ENCODE data around the gene TNFRSF21.
"Not testable (repeated sequence)": the region's sequence is repeated elsewhere in the genome, so short reads cannot be mapped to it uniquely, and the experiment has no call there.

Gene TNFRSF21

DNA sequence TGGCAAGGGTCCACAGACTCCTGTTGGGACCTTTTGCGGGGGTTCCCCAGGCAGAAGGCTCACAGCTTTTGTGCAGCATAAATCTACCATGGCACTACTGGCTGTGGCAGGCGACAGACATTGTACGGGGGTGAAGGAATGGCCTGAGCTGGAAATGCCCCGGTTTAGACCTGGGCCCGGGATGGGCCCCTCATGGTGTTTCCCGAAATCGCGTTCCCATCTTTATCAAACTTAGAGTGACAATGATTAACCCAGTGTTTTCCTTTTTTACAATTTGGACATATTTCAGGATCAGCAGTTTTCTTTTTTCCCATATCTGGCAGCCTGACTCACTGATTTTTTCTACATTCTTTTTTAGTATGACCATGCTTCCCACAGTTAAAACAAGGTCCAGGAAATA is 5.5 kb upstream of the TNFRSF21 start:
- H2AFZ ChIP-seq (ENCODE audit: low read depth, low read length); H3K4me3 ChIP-seq (ENCODE audit: low read length); H3K4me1 ChIP-seq (ENCODE audit: insufficient read depth, low read length); H3K36me3 ChIP-seq (ENCODE audit: insufficient read depth, low read length); H3K9me3 ChIP-seq (ENCODE audit: low read length); H3K27me3 ChIP-seq (ENCODE audit: insufficient read depth, low read length): not testable (repeated sequence)

DNA sequence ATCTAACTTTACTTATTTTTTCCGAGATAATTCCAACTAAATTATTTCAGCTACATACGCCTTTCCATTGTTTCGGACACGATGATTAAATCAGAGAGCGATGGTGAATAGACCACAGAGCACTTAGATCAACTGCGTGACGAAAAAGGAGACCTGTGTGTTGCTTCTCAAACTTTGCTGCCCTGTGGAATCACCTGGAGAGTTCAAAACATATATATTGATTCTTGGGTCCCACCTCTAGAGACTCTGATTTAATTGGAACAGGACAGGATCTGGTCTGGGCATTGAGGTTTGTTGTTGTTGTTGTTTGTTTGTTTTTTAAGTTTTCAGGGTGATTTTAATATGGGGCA is 401 bp upstream of the TNFRSF21 start:
- Histone ChIP-seq H3K9me3 (ENCODE audit: low read length) (no peaks in the 10 kb centered on the region), H3K27me3 (ENCODE audit: insufficient read depth, low read length) (peaks cover 8% of the 10 kb centered on the region), H3K4me3 (ENCODE audit: low read length) (no peak overlapping the region)

DNA sequence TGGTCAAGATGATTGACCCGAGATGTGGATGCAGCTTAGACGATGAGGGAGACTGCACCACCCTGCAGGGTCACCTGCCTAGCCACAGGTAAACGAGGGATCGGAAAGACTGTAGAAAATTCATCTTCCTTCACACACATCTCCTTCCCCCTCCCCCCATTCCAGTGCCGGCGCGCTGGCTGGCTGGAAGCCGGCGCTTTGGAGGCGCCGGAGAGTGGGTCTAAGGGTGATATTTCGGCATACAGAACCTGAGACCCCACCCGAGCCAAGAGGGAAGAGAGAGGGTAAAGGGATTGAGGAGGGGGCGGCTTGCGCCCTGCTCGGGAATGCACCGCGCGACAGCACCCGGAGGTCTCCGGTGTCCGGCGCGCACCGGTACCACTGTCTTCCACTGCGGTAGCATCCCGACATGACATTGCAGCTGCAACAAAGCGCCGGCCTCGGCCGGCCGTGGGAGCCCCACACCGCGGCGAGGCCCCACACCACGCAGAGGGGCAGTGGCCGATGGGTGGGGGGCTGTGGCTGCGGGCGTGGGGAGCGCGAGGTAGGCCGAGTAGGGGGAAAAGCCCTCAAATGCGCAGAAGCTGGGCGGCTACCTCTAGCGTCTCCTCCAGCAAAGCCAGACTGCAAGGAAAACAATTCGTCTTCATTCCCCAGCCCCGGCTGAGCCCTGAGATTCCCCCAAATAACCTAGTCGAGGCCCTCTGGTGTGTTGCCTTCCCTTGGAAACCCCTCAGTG is 984 bp downstream of the TNFRSF21 start:
- Histone ChIP-seq H3K9me3 (ENCODE audit: low read length) (no peaks in the 10 kb centered on the region), H3K27me3 (ENCODE audit: insufficient read depth, low read length) (peaks cover 8% of the 10 kb centered on the region), H3K4me1 (ENCODE audit: insufficient read depth, low read length) (peaks cover 7% of the 10 kb centered on the region), H2AFZ (ENCODE audit: low read depth, low read length) (peak overlapping the region; percentile 95), H3K36me3 (ENCODE audit: insufficient read depth, low read length) (no peaks in the 10 kb centered on the region), H3K4me3 (ENCODE audit: low read length) (peak overlapping the region; percentile 73)

More for the DNA sequence above, 401 bp upstream of the TNFRSF21 start:
- Histone ChIP-seq H3K36me3 (ENCODE audit: insufficient read depth, low read length) (no peaks in the 10 kb centered on the region), H3K4me1 (ENCODE audit: insufficient read depth, low read length) (peaks cover 7% of the 10 kb centered on the region), H2AFZ (ENCODE audit: low read depth, low read length) (peak overlapping the region; percentile 95)

DNA sequence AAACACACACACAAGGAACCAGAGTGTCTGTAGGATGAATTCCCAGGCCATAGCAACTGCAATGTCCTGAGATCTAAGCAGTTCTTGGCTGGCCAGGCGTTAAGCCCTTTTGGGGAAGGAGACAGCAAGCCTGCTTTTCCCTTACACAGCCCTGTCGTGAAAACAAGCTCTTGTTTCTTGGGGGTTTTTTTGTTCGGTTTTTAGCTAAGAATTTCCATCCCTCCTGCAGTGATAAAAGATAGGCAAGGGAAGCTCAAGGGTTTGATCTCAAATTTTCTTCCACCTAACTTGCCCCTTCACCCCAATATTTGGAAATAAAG is 1.5 kb downstream of the TNFRSF21 start:
- Histone ChIP-seq H3K9me3 (ENCODE audit: low read length) (no peaks in the 10 kb centered on the region), H3K4me1 (ENCODE audit: insufficient read depth, low read length) (peaks cover 7% of the 10 kb centered on the region), H3K36me3 (ENCODE audit: insufficient read depth, low read length) (no peaks in the 10 kb centered on the region), H3K4me3 (ENCODE audit: low read length) (peak overlapping the region; percentile 73), H2AFZ (ENCODE audit: low read depth, low read length) (peak overlapping the region; percentile 95), H3K27me3 (ENCODE audit: insufficient read depth, low read length) (peaks cover 8% of the 10 kb centered on the region)

DNA sequence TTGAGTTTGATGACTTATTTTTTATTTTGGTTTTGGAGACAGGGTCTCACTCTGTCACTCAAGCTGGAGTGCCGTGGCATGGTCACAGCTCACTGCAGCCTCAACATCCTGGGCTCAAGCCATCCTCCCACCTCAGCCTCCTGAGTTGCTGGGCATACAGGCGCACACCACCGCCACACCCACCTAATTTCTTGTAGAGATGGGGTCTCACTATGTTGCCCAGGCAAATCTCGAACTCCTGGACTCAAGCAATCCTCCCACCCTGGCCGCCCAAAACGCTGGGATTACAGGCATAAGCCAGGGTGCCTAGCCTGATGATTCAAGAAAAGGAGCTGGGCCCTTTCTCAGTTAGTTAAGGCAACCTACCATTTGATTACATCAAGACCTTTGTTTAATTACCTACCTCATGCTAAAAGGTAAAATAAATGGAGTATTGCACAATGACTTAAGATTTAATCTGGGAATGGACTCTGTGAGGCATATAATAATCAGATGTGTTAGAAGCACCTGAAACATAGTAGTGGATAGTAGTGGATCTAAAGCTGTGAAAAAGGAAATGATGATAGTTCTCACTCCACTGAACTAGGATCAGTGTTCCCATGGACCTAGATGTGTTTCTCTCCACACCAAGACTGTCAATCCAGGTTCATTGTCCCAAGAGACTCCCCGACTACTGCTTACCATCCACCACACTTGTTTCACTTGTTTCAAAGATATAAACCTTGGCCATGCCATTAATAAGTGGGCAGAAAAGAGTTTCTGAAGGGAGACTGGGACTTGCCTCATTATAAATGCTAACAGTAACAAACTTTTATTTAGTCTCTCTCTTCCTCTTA is 2.1 kb downstream of the TNFRSF21 start:
- no peaks in the 10 kb centered on the region for H3K36me3 ChIP-seq (ENCODE audit: insufficient read depth, low read length)
- H2AFZ ChIP-seq (ENCODE audit: low read depth, low read length) = no peak overlapping the region
- H3K4me1 ChIP-seq (ENCODE audit: insufficient read depth, low read length) = peaks cover 7% of the 10 kb centered on the region
- peak overlapping the region; percentile 73 for H3K4me3 ChIP-seq (ENCODE audit: low read length)
- no peaks in the 10 kb centered on the region for H3K9me3 ChIP-seq (ENCODE audit: low read length)
- peaks cover 8% of the 10 kb centered on the region for H3K27me3 ChIP-seq (ENCODE audit: insufficient read depth, low read length)

DNA sequence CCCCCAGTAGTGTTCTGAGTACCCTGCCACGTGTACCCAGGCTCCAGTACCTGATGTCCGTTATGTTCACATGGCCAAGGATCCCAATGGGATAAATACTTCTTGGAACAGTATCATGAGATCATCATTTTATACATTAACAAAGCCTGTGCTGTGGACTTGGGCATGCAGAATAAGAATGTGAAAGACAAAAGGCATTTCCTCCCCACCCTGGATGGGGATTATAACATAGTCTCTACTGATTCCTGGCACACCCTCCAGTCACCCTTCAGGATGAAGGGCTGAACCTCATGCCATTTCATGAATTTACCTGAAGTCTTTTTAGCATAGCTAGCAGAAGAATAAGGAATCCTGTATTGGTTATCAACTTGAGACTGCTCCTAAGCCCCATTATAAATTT is 2.8 kb downstream of the TNFRSF21 start:
- Histone ChIP-seq H3K36me3 (ENCODE audit: insufficient read depth, low read length) (no peaks in the 10 kb centered on the region), H3K27me3 (ENCODE audit: insufficient read depth, low read length) (peaks cover 8% of the 10 kb centered on the region), H3K4me3 (ENCODE audit: low read length) (no peak overlapping the region), H3K4me1 (ENCODE audit: insufficient read depth, low read length) (peaks cover 7% of the 10 kb centered on the region), H2AFZ (ENCODE audit: low read depth, low read length) (no peak overlapping the region), H3K9me3 (ENCODE audit: low read length) (no peaks in the 10 kb centered on the region)

DNA sequence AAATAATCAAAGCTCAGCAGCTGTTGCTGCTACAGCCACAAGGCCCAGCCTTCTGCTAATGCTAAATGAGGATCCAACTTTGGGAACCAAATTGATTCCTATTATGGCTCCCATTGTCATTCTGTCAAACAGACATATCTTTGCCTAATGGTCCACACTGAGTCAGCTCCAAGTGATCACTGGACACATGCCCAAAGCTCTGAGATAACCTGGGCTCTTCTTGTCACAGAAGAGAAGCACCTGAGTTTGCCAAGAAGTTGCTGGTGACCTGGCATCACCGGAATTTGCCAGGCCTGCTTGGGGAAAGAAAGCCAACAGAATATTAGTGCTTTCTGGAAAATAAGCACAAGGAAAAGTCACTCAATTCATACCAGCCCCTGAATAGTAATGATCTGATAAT is 5.8 kb downstream of the TNFRSF21 start:
- Histone ChIP-seq H3K9me3 (ENCODE audit: low read length) (no peaks in the 10 kb centered on the region), H2AFZ (ENCODE audit: low read depth, low read length) (no peak overlapping the region), H3K27me3 (ENCODE audit: insufficient read depth, low read length) (no peaks in the 10 kb centered on the region), H3K36me3 (ENCODE audit: insufficient read depth, low read length) (no peaks in the 10 kb centered on the region), H3K4me1 (ENCODE audit: insufficient read depth, low read length) (peaks cover 7% of the 10 kb centered on the region), H3K4me3 (ENCODE audit: low read length) (no peak overlapping the region)

DNA sequence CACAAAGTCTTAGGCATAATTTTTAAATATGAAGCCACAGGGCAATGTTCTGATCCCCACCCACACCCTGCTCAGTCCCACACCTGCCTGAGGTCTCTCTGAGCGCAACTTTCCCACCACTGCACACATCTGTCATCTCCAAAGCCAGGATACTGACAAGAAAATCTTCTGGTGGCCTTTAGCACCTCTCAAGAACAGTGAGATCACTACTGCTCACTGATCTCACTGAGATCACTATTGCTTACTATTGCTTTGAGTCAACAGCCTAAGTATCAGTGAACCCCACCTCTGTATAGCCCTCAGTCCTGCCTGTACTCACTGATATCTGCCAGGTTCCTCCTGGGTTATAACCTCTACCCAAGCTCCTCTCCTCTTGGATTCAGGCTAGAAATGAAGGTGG is 6.4 kb downstream of the TNFRSF21 start:
- no peaks in the 10 kb centered on the region for H3K27me3 ChIP-seq (ENCODE audit: insufficient read depth, low read length)
- no peak overlapping the region for H2AFZ ChIP-seq (ENCODE audit: low read depth, low read length)
- no peak overlapping the region for H3K4me3 ChIP-seq (ENCODE audit: low read length)
- no peaks in the 10 kb centered on the region for H3K9me3 ChIP-seq (ENCODE audit: low read length)
- no peaks in the 10 kb centered on the region for H3K36me3 ChIP-seq (ENCODE audit: insufficient read depth, low read length)
- peaks cover 6% of the 10 kb centered on the region for H3K4me1 ChIP-seq (ENCODE audit: insufficient read depth, low read length)

DNA sequence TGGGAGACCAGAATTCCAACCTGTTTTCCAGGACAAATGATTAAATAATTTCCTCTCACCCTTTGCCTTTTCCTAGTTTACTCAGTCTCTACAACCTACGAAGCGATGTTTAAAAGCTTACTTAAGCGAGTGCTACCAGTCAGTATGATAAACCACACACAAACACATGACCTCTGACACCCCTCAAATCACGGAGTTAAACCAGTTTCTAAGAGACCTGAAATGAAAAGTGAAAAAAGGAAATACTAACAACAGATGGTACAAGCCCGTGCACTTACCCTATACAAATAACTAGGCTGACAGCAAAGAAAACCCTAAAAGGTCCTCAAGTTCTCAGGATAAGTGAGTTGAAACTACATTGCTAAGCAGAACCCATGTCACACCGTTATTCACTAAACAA is 7.7 kb downstream of the TNFRSF21 start:
- Histone ChIP-seq H3K4me1 (ENCODE audit: insufficient read depth, low read length) (no peaks in the 10 kb centered on the region), H3K9me3 (ENCODE audit: low read length) (no peaks in the 10 kb centered on the region), H3K4me3 (ENCODE audit: low read length) (no peak overlapping the region), H2AFZ (ENCODE audit: low read depth, low read length) (no peak overlapping the region), H3K27me3 (ENCODE audit: insufficient read depth, low read length) (no peaks in the 10 kb centered on the region), H3K36me3 (ENCODE audit: insufficient read depth, low read length) (no peaks in the 10 kb centered on the region)

DNA sequence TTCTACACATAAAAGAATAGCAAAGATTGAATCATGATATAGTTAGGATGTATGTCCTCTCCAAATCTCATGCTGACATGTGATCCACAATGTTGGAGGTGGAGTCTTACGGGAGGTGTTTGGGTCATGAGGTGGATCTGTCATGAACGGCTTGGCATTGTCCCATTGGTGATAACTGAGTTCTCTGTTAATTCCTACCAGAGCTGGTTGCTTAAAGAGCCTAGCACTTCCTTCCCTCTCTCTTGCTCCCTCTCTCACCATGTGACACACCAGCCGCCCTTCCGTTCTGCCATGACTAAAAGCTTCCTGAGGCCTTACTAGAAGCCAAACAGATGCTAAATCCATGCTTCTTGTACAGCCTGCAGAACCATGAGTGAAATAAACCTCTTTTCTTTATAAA is 8.3 kb downstream of the TNFRSF21 start:
- H3K4me1 ChIP-seq (ENCODE audit: insufficient read depth, low read length) = no peaks in the 10 kb centered on the region
- no peaks in the 10 kb centered on the region for H3K9me3 ChIP-seq (ENCODE audit: low read length)
- H3K36me3 ChIP-seq (ENCODE audit: insufficient read depth, low read length) = no peaks in the 10 kb centered on the region
- H2AFZ ChIP-seq (ENCODE audit: low read depth, low read length) = no peak overlapping the region
- no peaks in the 10 kb centered on the region for H3K27me3 ChIP-seq (ENCODE audit: insufficient read depth, low read length)
- no peak overlapping the region for H3K4me3 ChIP-seq (ENCODE audit: low read length)

DNA sequence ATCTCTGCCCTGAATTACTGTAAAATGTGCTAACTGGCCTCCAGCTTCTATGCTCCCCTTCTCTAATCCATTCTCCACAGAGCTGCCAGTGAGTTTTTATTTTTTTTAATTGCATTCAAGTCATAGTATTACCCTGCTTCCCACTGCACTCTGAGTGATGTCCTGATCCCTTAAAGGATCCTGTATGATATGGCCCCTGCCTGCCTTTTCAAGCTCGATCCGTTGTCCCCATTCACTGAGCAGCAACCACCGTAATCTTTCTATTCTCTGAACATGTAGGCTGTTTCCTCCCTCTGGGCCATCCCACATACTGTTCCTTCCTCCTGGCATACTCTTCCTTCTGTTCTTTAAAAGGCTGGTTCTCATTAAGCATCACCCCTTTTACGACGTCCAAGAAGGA is 9.3 kb downstream of the TNFRSF21 start:
- no peaks in the 10 kb centered on the region for H3K9me3 ChIP-seq (ENCODE audit: low read length)
- H2AFZ ChIP-seq (ENCODE audit: low read depth, low read length) = no peak overlapping the region
- H3K36me3 ChIP-seq (ENCODE audit: insufficient read depth, low read length) = no peaks in the 10 kb centered on the region
- no peaks in the 10 kb centered on the region for H3K27me3 ChIP-seq (ENCODE audit: insufficient read depth, low read length)
- H3K4me3 ChIP-seq (ENCODE audit: low read length) = no peak overlapping the region
- peaks cover 5% of the 10 kb centered on the region for H3K4me1 ChIP-seq (ENCODE audit: insufficient read depth, low read length)

DNA sequence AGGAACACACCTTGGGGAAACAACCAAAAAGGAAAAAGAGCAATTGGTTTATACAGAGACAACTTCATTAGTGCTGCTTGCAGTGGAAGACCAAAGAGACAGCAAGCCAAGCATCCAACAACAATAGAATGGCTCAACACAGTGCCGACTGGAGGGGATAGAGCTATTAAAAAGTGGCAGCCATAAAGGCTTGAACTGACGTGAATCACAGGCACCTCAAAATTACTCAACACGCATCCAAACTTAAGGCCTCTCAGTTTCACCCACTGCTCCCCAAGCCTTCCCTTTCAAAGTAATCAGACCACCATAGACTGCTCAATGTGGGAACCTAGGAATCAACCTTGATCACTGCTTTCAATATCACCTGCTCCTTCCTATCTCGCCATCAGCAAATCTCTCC is 9.7 kb downstream of the TNFRSF21 start:
- Histone ChIP-seq H3K9me3 (ENCODE audit: low read length) (no peaks in the 10 kb centered on the region), H3K4me1 (ENCODE audit: insufficient read depth, low read length) (peaks cover 10% of the 10 kb centered on the region), H2AFZ (ENCODE audit: low read depth, low read length) (no peak overlapping the region), H3K36me3 (ENCODE audit: insufficient read depth, low read length) (no peaks in the 10 kb centered on the region), H3K27me3 (ENCODE audit: insufficient read depth, low read length) (no peaks in the 10 kb centered on the region), H3K4me3 (ENCODE audit: low read length) (no peak overlapping the region)

DNA sequence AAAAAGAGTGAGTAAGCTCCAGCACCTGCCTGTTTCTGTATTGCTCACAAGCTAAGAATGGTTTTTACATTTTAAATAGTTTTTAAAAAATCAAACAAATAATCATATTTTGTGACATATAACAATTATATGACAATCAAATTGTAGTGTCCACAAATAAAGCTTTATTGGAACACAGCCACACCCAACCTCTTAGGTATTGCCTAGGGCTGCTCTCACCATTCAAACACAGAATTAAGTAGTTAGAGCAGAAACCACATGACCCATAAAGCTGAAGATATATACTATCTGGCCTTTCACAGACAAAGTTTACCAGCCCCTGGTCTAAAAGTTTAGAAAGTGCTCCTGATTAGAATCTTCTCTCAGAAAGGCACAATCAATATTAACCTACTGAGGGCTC is 11.2 kb downstream of the TNFRSF21 start:
- Histone ChIP-seq H3K9me3 (ENCODE audit: low read length) (no peaks in the 10 kb centered on the region), H3K36me3 (ENCODE audit: insufficient read depth, low read length) (no peaks in the 10 kb centered on the region), H3K27me3 (ENCODE audit: insufficient read depth, low read length) (no peaks in the 10 kb centered on the region), H3K4me3 (ENCODE audit: low read length) (no peak overlapping the region), H2AFZ (ENCODE audit: low read depth, low read length) (no peak overlapping the region), H3K4me1 (ENCODE audit: insufficient read depth, low read length) (peaks cover 18% of the 10 kb centered on the region)

Measured in neuron (in vitro differentiated cells).